Measurements from ENCODE around the gene SHISA9. TPM values are rescaled to one million over a fixed set of nuclear protein-coding genes. Genes with fewer than 3 reads are reported as not detected.

The SHISA9 gene
- total RNA-seq, 1 donor from 2014 or later: not detected

DNA sequence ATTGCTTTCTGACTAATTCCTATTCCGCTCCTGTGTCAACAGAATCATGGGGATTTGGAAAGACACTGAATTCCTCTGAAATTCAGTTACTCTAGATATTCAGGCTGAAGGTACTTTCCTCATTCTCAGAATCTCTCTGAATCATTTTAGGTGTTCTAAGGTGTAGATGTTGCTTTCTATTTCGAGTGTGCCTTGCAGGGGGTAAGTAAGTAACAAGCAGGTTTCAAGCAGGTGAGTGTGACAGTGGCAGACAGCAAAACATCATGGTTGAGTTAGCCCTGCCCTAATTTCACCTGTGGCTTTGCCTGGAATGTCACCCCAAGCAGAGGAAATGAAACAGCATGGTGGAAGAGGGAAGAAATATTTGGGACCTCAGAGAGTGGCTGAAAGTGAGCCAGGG is 75.1 kb downstream of the SHISA9 start:
- H3K9me3 Mint-ChIP-seq: no peaks in the 10 kb centered on the region
- no peak for DNase-seq (ENCODE audit: low spot score)
- no peaks in the 10 kb centered on the region for H3K36me3 Mint-ChIP-seq (ENCODE audit: low read depth)
- H3K4me3 Mint-ChIP-seq (ENCODE audit: low read depth): no peak overlapping the region
- H3K27ac Mint-ChIP-seq: no peak overlapping the region
- intact Hi-C loops (cut with micrococcal nuclease): no loop called here
- H3K4me1 Mint-ChIP-seq (ENCODE audit: low read depth): no peaks in the 10 kb centered on the region
- no peaks in the 10 kb centered on the region for H3K27me3 Mint-ChIP-seq (ENCODE audit: low read depth)

DNA sequence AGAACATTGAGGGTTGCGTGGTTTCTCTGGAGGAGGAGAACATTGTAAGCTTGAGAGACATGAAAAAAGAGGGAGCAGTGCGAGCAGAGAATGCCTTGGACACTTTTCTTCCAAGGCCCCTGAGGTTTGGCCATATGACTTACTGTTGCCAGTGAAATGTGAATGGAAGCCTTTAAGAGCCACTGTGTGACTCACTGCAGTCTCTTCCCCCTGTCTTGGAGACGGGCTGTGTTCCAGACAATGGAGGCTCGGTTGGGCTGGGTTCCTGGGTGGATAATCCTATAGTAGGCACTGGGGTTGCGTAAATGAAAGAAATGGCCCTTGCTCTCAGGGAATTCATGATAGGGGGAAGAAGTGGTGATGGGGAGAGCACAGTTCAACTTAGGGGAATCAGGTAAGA is 75.5 kb downstream of the SHISA9 start:
- H3K27ac Mint-ChIP-seq: no peak overlapping the region
- H3K27me3 Mint-ChIP-seq (ENCODE audit: low read depth): no peaks in the 10 kb centered on the region
- no peak overlapping the region for H3K4me3 Mint-ChIP-seq (ENCODE audit: low read depth)
- no peaks in the 10 kb centered on the region for H3K36me3 Mint-ChIP-seq (ENCODE audit: low read depth)
- H3K9me3 Mint-ChIP-seq: no peaks in the 10 kb centered on the region
- H3K4me1 Mint-ChIP-seq (ENCODE audit: low read depth): no peaks in the 10 kb centered on the region
- DNase-seq (ENCODE audit: low spot score): no peak
- intact Hi-C loops (cut with micrococcal nuclease): no loop called here

DNA sequence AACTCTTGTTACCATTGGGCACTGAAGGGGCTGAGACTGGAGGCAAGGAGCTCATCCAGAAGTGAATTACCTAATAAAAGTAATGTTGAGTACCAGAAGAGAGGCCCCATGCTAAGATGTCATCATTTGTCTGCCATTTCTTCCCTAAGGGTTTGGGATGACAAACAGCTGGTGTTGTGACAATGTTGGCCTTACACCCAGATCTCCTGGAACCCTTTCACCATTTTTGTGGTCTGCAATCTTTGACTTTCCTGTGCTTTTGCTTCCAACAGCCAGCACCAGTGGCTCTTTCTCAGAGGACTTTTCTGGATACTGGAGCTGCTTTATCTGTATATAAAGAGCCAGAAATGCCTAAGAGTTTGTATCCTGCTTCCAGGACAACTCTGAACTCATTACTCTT is 84.1 kb downstream of the SHISA9 start:
- no peak overlapping the region for H3K27ac Mint-ChIP-seq
- no peak for DNase-seq (ENCODE audit: low spot score)
- H3K27me3 Mint-ChIP-seq (ENCODE audit: low read depth): no peaks in the 10 kb centered on the region
- H3K4me3 Mint-ChIP-seq (ENCODE audit: low read depth): no peak overlapping the region
- intact Hi-C loops (cut with micrococcal nuclease): no loop called here
- no peaks in the 10 kb centered on the region for H3K36me3 Mint-ChIP-seq (ENCODE audit: low read depth)
- no peaks in the 10 kb centered on the region for H3K9me3 Mint-ChIP-seq
- H3K4me1 Mint-ChIP-seq (ENCODE audit: low read depth): no peaks in the 10 kb centered on the region

DNA sequence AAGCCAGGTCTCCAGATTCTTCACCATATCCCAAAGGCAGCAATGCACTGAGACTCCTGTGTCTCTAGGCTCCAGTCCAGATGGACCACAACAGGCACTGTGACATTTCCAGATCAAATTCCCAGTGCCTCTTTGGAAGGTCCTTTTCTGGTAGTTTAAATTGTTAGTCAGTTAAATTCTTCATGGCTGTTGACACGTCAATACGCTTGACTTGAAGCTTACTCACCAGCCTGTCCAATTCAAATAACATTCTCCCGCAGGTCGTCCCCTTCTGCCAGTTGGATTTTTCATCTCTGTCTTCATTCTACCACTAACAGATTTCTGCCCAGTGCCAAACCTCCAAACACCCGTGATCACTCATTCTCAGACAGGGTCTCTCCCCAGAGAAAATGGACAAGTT is 86.7 kb downstream of the SHISA9 start:
- H3K27ac Mint-ChIP-seq: no peak overlapping the region
- no peak for DNase-seq (ENCODE audit: low spot score)
- intact Hi-C loops (cut with micrococcal nuclease): no loop called here
- no peaks in the 10 kb centered on the region for H3K36me3 Mint-ChIP-seq (ENCODE audit: low read depth)
- no peak overlapping the region for H3K4me3 Mint-ChIP-seq (ENCODE audit: low read depth)
- no peaks in the 10 kb centered on the region for H3K9me3 Mint-ChIP-seq
- no peaks in the 10 kb centered on the region for H3K4me1 Mint-ChIP-seq (ENCODE audit: low read depth)
- H3K27me3 Mint-ChIP-seq (ENCODE audit: low read depth): no peaks in the 10 kb centered on the region

DNA sequence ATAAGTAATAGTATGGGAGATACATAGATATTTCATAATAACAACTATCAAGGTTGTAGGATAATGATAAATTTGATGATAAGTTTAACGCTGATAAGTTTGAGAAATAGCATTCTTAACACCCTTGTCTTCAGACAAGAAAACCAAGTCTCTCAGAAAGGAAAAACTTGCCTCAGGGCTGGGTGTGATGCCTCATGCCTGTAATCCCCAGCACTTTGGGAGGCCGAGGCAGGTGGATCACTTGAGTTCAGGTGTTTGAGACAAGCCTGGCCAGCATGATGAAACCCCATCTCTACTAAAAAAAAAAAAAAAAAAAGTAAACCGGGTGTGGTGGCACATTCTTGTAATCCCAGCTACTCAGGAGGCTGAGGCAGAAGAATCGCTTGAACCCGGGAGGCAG is 90.7 kb downstream of the SHISA9 start:
- Mint-ChIP-seq H3K4me1 (ENCODE audit: low read depth) (no peaks in the 10 kb centered on the region), H3K4me3 (ENCODE audit: low read depth) (no peak overlapping the region), H3K27ac (no peak overlapping the region), H3K9me3 (no peaks in the 10 kb centered on the region), H3K36me3 (ENCODE audit: low read depth) (no peaks in the 10 kb centered on the region), H3K27me3 (ENCODE audit: low read depth) (no peaks in the 10 kb centered on the region)
- intact Hi-C loops (cut with micrococcal nuclease): no loop called here
- DNase-seq (ENCODE audit: low spot score): no peak

DNA sequence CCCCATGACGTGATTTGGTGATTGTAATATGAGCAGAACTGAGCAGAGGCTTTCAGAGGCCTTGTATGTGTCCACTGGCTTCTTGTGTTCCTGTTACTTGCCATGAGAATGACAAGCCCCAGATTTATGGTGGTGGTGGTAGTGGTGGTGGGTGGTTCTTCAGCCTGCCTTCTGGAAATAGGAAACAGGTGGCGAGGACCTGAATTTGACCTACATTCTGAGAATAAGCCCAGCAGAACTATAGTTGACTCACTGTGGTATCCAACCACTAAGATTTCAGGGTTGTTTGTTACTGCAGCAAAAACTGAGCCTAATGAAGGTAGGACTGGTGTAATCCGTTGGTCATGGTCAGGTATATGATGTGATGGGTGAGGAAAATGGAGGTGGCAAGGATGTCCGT is 93.0 kb downstream of the SHISA9 start:
- Mint-ChIP-seq H3K27me3 (ENCODE audit: low read depth) (no peaks in the 10 kb centered on the region), H3K36me3 (ENCODE audit: low read depth) (no peaks in the 10 kb centered on the region), H3K4me1 (ENCODE audit: low read depth) (no peaks in the 10 kb centered on the region), H3K27ac (no peak overlapping the region), H3K4me3 (ENCODE audit: low read depth) (no peak overlapping the region), H3K9me3 (no peaks in the 10 kb centered on the region)
- intact Hi-C loops (cut with micrococcal nuclease): no loop called here
- DNase-seq (ENCODE audit: low spot score): no peak

DNA sequence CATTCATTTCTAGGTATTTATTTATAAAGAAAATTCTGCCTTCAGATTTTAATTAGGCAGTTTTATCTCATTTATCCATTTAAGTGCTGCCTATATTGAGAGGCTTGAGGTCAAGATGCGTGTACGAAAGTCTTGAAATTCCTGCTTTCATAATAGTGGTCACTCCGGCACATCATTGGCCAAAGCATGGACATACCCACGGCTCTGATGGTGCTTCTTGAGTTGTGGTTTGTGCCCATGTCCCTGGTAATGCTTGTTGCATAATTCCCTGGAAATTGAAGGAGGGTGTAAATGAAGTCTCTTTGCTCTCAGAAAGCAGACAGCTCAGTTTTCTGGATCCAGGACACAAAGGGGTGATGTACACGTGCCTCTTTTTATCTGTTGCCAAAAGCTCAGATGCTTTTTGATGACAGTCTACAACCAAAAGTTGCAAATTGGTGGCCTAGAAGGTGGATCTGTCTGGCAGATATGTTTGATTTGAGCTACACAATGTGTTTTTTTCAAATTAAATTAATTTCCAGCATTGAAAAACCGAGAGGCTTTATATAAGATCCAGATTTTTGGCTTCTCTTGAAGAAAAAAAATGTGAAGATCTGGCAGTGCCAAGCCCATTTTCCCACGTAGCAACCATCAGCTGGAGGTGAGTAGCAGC is 94.4 kb downstream of the SHISA9 start:
- Mint-ChIP-seq H3K9me3 (no peaks in the 10 kb centered on the region), H3K4me3 (ENCODE audit: low read depth) (no peak overlapping the region), H3K27me3 (ENCODE audit: low read depth) (no peaks in the 10 kb centered on the region), H3K27ac (no peak overlapping the region), H3K4me1 (ENCODE audit: low read depth) (no peaks in the 10 kb centered on the region), H3K36me3 (ENCODE audit: low read depth) (no peaks in the 10 kb centered on the region)
- DNase-seq (ENCODE audit: low spot score): no peak
- intact Hi-C loops (cut with micrococcal nuclease): no loop called here

DNA sequence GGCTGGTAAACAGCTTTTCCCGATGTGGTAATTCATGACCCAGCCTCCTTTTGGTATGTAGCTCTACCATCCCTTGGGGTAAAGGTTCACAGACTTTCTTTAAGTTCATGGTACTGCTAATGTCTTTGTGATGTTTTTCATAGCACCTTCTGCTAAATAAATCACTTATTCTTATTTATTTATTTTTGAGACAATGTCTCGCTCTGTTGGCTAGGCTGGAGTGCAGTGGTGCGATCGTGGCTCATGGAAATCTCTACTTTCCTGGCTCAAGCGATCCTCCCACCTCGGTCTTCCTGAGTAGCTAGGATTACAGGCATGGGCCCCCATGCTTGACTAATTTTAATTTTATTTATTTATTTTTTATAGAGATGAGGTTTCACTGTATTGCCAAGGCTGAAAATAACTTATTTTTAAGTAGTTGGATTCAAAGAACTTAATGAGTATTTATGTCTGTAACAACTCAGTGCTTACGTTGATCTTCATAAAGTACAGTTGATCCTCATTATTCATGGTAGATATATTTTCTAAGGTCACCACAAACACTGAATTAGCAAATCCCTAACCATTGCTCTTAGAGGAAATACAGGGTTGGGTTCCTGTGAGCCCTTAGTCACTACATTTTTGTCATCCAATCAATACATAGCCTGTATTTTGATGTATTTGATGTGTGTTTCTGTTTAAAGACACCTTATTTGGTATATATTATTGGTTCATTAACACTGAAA is 97.1 kb downstream of the SHISA9 start:
- H3K27me3 Mint-ChIP-seq (ENCODE audit: low read depth): no peaks in the 10 kb centered on the region
- H3K4me3 Mint-ChIP-seq (ENCODE audit: low read depth): no peak overlapping the region
- no peaks in the 10 kb centered on the region for H3K36me3 Mint-ChIP-seq (ENCODE audit: low read depth)

DNA sequence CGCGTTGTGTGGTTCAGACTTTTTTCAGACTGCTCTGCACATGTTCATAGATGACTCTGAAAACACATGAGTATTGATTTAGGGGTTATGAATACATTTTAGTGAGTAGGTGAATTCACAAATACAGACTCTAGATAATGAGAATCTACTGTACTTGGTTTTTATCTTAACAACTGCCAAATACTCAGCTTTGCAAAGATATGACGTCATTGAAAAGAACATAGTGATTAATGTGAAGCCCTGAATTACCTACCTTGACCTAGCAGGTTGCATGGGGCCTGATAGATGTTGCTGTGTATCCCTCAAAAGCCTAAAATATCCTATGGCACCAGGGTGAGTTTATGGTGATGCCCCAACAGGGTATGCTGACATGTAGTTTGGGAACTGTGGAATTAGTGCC is 98.0 kb downstream of the SHISA9 start:
- Mint-ChIP-seq H3K27ac (no peak overlapping the region), H3K27me3 (ENCODE audit: low read depth) (no peaks in the 10 kb centered on the region)

More for the DNA sequence above, 97.1 kb downstream of the SHISA9 start:
- Mint-ChIP-seq H3K9me3 (peaks cover 4% of the 10 kb centered on the region), H3K4me1 (ENCODE audit: low read depth) (no peaks in the 10 kb centered on the region), H3K27ac (no peak overlapping the region)
- DNase-seq (ENCODE audit: low spot score): no peak
- intact Hi-C loops (cut with micrococcal nuclease): no loop called here

DNA sequence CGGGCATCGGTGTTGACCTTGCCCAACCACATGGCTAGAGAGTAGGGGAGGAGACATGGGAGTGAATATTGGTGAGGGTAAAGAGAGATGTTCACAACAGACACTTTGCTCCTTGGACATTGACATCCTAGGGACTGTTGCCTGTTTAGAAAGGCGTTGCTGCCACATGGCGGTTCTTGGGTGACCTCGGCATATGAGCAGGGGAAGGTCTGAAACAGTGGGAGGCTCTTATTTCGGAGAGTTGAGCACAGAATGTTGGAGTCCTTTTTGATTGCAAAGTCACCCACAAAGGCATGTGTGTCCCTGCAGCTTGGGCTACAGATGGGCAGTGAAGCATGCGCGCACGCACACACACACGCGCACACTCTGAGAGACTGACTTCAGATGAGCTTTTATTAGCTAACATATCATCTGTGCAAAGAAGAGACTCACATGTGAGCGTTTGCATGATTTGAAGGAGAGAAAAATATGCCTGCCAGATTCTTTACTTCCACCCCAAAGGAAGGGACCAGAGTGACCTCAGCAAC is 104.4 kb downstream of the SHISA9 start:
- no peak for DNase-seq (ENCODE audit: low spot score)
- Mint-ChIP-seq H3K27me3 (ENCODE audit: low read depth) (no peaks in the 10 kb centered on the region), H3K9me3 (peaks cover 19% of the 10 kb centered on the region), H3K27ac (no peak overlapping the region), H3K36me3 (ENCODE audit: low read depth) (no peaks in the 10 kb centered on the region), H3K4me3 (ENCODE audit: low read depth) (no peak overlapping the region), H3K4me1 (ENCODE audit: low read depth) (no peaks in the 10 kb centered on the region)
- intact Hi-C loops (cut with micrococcal nuclease): no loop called here

More for the DNA sequence above, 98.0 kb downstream of the SHISA9 start:
- H3K9me3 Mint-ChIP-seq: peaks cover 6% of the 10 kb centered on the region
- intact Hi-C loops (cut with micrococcal nuclease): no loop called here
- DNase-seq (ENCODE audit: low spot score): no peak
- H3K4me3 Mint-ChIP-seq (ENCODE audit: low read depth): no peak overlapping the region
- H3K36me3 Mint-ChIP-seq (ENCODE audit: low read depth): no peaks in the 10 kb centered on the region
- no peaks in the 10 kb centered on the region for H3K4me1 Mint-ChIP-seq (ENCODE audit: low read depth)

DNA sequence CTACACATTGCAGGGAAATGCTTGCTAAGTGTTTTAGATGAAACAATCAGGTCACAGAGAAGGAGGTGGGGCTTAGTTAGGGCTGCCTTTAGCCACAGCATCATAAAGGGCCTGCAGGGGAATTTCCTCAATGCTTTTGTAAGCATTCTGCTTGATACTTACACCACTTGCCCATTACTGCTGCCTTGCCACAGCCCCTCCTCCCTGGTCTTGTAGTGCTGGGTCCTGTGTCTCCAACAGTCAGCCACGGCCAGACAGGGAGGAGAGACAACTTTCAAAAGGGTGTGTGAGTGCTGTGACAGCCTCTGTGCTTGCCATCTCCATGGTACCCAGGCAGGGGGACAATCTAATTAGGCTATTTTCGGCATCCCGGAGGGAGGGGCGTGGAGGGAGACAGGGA is 111.2 kb downstream of the SHISA9 start:
- H3K36me3 Mint-ChIP-seq (ENCODE audit: low read depth): no peaks in the 10 kb centered on the region
- DNase-seq (ENCODE audit: low spot score): no peak
- peaks cover 3% of the 10 kb centered on the region for H3K9me3 Mint-ChIP-seq
- intact Hi-C loops (cut with micrococcal nuclease): no loop called here
- no peak overlapping the region for H3K27ac Mint-ChIP-seq
- H3K27me3 Mint-ChIP-seq (ENCODE audit: low read depth): no peaks in the 10 kb centered on the region
- no peak overlapping the region for H3K4me3 Mint-ChIP-seq (ENCODE audit: low read depth)
- no peaks in the 10 kb centered on the region for H3K4me1 Mint-ChIP-seq (ENCODE audit: low read depth)

DNA sequence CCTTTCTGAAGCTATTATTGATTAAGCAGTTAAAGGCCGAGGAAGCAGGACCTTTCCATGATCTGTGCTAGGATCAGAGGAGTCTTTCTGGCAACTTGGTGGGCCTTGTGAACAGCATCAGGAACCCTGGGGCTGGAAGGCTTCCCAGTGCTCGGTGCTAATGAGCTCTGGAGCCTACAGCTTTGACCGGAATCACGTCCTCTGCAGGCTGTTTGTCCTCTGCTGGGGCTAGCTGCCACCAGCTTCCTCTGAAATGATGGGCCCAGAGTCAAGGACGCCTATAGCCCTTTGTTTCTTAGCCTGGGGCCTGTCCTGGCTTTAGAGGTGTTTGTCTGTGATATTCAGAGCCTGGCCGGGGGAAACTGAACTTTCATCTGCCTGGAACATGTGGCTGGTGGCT is 111.6 kb downstream of the SHISA9 start:
- no peaks in the 10 kb centered on the region for H3K9me3 Mint-ChIP-seq
- no peaks in the 10 kb centered on the region for H3K27me3 Mint-ChIP-seq (ENCODE audit: low read depth)
- H3K4me3 Mint-ChIP-seq (ENCODE audit: low read depth): no peak overlapping the region
- no peaks in the 10 kb centered on the region for H3K4me1 Mint-ChIP-seq (ENCODE audit: low read depth)
- DNase-seq (ENCODE audit: low spot score): no peak
- no peaks in the 10 kb centered on the region for H3K36me3 Mint-ChIP-seq (ENCODE audit: low read depth)
- H3K27ac Mint-ChIP-seq: no peak overlapping the region
- intact Hi-C loops (cut with micrococcal nuclease): no loop called here

DNA sequence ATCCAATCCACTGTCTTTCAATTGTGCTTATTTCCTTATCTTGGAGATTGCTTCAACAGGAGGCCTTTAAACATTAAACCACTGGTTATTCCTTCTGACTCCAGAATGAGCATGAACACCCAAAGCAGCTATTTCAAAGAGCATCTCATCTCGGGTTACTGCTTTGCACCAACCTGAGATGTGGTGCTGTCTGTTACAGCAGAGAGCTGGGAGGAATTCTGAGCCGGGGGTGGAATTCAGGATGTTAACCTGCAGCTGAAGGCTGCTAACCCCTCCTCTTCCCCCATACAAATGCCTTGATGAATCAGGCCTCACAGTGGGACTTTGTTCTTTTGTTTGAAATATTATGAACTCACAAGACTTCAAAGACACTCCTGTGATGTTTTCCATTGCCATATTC is 113.1 kb downstream of the SHISA9 start:
- Mint-ChIP-seq H3K27me3 (ENCODE audit: low read depth) (no peaks in the 10 kb centered on the region), H3K4me3 (ENCODE audit: low read depth) (no peak overlapping the region), H3K4me1 (ENCODE audit: low read depth) (no peaks in the 10 kb centered on the region), H3K27ac (no peak overlapping the region), H3K36me3 (ENCODE audit: low read depth) (no peaks in the 10 kb centered on the region), H3K9me3 (no peaks in the 10 kb centered on the region)
- no peak for DNase-seq (ENCODE audit: low spot score)
- intact Hi-C loops (cut with micrococcal nuclease): no loop called here
